Prostate gland (tissue), 2 donors: ENCODE data around the gene RALGDS. TPM values are rescaled to one million over a fixed set of nuclear protein-coding genes. Genes with fewer than 3 reads are reported as not detected.
"Not testable (repeated sequence)": the region's sequence is repeated elsewhere in the genome, so short reads cannot be mapped to it uniquely, and the experiment has no call there.

ENCODE experiments used
- DNase-seq: peaks from one replicate; pipeline ENCODE4 v3.0.0-alpha.2; 2019; ENCODE audit warnings: low spot score
- H3K27ac ChIP-seq, 2 donors: fragments of 200-600 bp; sonication (generic); 2 replicates each; pipeline ENCODE4 v1.5.1; 2017 to 2019
- H3K27me3 ChIP-seq: fragments of 200-600 bp; sonication (generic); replicated peaks from 2 replicates; pipeline ENCODE4 v1.5.1; 2019; ENCODE audit not compliant: insufficient read depth
- H3K36me3 ChIP-seq, 2 donors: fragments of 200-600 bp; sonication (generic); 1 replicate in 1 of 2; 2 replicates in 1 of 2; pipeline versions ENCODE4 v1.5.1 to v1.8.1; 2017 to 2019
- H3K4me1 ChIP-seq: fragments of 200-600 bp; sonication (generic); replicated peaks from 2 replicates; pipeline ENCODE4 v1.5.1; 2019
- H3K4me3 ChIP-seq, 2 donors: fragments of 200-600 bp; sonication (generic); 2 replicates each; pipeline ENCODE4 v1.5.1; 2017 to 2019
- H3K9me3 ChIP-seq: fragments of 200-600 bp; sonication (generic); 2 replicates; pipeline ENCODE4 v1.5.1; 2017
- POLR2A ChIP-seq: fragments of 450-650 bp; IDR thresholded peaks from one replicate; pipeline ENCODE4 v1.6.1; 2016; ENCODE audit warnings: antibody characterized with exemption, mild to moderate bottlenecking
- POLR2AphosphoS5 ChIP-seq: sonication (generic); formaldehyde crosslinking; IDR thresholded peaks from one replicate; pipeline ENCODE4 v1.6.1; 2017; ENCODE audit warnings: antibody characterized with exemption
- WGBS: methylation state at CpG from one replicate; pipeline ENCODE4 v1.1.5; 2018; 5-methylcytosine and 5-hydroxymethylcytosine counted together
- intact Hi-C: fragments of 100-400 bp; cut with DNase I; formaldehyde crosslinking; loops from one replicate; pipeline ENCODE4 v1.14.2; 2022
- total RNA-seq, 2 donors: library from RNA; depleted of rRNA; stranded (reverse); fragments of >200 nt; gene quantifications; one replicate each; pipeline ENCODE4 v1.1.0, GENCODE V29; 2016
- TF ChIP-seq, protein P1 (sequence below), 4 experiments: fragments of 200-600 bp in 2 of 4; fragments of 450-650 bp in 2 of 4; sonication (generic) in 2 of 4; IDR thresholded peaks; 1 replicate in 3 of 4; 2 replicates in 1 of 4; pipeline ENCODE4 v1.5.1; 2016 to 2019; ENCODE audit warnings: antibody characterized with exemption in 4 of 4, mild to moderate bottlenecking in 2 of 4, moderate library complexity in 2 of 4

RALGDS gene
- total RNA-seq, 2 donors from 2014 or later: 49.6 to 77.4 TPM

DNA sequence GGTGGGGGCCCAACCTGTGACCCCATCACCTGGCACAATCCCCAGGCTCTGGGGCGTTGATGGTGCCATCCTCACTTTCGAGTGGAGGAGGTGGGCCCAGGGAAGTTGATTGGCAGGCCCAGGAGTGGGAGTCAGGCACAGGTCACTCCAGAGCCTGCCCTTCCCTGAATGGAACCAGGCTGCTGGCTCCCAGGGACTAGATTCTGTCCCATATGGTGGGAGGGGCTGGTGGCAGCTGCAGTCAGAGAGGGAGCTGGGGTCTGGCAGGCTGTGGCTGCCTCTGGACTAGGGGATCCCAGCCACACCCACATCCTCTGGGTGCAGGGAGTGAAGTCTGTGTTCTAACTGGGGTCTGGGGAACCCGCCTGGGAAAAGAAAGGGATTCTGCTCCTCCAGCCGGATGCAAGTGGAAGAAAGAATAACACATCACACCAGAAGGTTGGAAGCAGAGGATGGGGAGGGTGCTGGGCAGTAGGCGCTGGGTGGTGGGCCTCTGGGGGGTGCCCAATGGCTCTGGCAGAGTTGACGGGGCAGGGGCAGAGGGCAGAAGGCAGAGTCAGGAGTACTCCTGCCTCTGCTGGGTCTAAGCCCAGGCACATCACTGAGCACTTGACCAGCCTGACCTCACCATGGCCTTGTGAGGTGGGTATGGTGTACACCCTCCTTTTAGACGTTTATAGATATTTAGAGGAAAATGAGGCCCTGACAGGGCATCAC, 33.5 kb downstream of the RALGDS start:
- no peaks in the 10 kb centered on the region for H3K9me3 ChIP-seq
- DNase-seq: no peak
- no peaks in the 10 kb centered on the region for H3K4me1 ChIP-seq
- no peaks in the 10 kb centered on the region for H3K27me3 ChIP-seq
- H3K4me3 ChIP-seq: no peak overlapping the region
- TF ChIP-seq POLR2AphosphoS5: no peak
- TF ChIP-seq, protein P1, sequence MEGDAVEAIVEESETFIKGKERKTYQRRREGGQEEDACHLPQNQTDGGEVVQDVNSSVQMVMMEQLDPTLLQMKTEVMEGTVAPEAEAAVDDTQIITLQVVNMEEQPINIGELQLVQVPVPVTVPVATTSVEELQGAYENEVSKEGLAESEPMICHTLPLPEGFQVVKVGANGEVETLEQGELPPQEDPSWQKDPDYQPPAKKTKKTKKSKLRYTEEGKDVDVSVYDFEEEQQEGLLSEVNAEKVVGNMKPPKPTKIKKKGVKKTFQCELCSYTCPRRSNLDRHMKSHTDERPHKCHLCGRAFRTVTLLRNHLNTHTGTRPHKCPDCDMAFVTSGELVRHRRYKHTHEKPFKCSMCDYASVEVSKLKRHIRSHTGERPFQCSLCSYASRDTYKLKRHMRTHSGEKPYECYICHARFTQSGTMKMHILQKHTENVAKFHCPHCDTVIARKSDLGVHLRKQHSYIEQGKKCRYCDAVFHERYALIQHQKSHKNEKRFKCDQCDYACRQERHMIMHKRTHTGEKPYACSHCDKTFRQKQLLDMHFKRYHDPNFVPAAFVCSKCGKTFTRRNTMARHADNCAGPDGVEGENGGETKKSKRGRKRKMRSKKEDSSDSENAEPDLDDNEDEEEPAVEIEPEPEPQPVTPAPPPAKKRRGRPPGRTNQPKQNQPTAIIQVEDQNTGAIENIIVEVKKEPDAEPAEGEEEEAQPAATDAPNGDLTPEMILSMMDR (IDR thresholded peaks at IDR 0.05): no peak
- TF ChIP-seq POLR2A: no peak
- no peak overlapping the region for H3K27ac ChIP-seq
- intact Hi-C loops: no loop called here
- no peaks in the 10 kb centered on the region for H3K36me3 ChIP-seq
- WGBS: 74% methylated on average over 7 of the region's 7 CpGs

DNA sequence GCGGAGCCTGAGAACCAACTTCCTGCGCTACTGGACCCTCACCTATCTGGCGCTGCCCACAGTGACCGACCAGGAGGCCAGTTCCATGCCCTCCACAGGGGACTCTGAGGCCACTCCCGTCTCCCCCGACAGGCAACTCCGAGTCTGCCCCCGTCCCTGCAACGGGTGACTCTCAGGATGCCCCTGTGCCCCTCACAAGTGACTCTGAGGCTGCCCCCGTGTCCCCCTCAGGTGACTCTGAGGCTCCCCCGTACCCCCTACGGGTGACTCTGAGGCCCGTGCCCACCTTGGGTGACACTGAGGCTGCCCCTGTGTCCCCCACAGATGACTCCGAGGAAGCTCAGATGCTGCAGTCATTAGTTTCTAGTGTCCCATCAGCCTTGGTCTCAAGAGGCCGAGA, 34.1 kb downstream of the RALGDS start:
- intact Hi-C loops: no loop called here
- 70% methylated on average over 14 of the region's 15 CpGs for WGBS
- Histone ChIP-seq H3K4me1 (no peaks in the 10 kb centered on the region), H3K9me3 (no peaks in the 10 kb centered on the region), H3K4me3 (no peak overlapping the region), H3K36me3 (no peaks in the 10 kb centered on the region), H3K27me3 (no peaks in the 10 kb centered on the region), H3K27ac (no peak overlapping the region)
- TF ChIP-seq POLR2A: no peak
- no peak for TF ChIP-seq POLR2AphosphoS5
- TF ChIP-seq, protein P1 (IDR thresholded peaks at IDR 0.05): no peak
- no peak for DNase-seq

DNA sequence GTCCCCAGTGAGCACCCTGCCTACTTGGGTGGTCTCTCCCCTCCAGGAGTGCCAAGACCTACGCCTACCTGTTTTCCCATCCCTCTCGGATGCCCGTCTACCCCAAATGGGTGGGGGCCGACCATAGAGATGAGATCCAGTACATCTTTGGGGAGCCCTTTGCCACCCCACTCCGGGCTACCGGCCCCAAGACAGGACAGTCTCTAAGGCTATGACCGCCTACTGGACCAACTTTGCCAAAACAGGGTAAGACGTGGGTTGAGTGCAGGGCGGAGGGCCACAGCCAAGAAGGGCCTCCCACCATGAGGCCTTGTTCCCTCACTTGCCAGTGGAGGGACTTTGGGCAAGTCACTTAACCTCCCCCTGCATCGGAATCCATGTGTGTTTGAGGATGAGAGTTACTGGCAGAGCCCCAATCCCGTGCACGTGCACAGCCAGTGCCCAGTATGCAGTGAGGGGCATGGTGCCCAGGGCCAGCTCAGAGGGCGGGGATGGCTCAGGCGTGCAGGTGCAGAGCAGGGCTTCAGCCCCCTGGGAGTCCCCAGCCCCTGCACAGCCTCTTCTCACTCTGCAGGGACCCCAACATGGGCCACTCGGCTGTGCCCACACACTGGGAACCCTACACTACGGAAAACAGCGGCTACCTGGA, 34.7 kb downstream of the RALGDS start:
- H3K9me3 ChIP-seq, H3K27me3 ChIP-seq, intact Hi-C loops, H3K4me1 ChIP-seq, H3K36me3 ChIP-seq, H3K4me3 ChIP-seq, H3K27ac ChIP-seq, DNase-seq: not testable (repeated sequence)
- WGBS: 80% methylated on average over 9 of the region's 17 CpGs

DNA sequence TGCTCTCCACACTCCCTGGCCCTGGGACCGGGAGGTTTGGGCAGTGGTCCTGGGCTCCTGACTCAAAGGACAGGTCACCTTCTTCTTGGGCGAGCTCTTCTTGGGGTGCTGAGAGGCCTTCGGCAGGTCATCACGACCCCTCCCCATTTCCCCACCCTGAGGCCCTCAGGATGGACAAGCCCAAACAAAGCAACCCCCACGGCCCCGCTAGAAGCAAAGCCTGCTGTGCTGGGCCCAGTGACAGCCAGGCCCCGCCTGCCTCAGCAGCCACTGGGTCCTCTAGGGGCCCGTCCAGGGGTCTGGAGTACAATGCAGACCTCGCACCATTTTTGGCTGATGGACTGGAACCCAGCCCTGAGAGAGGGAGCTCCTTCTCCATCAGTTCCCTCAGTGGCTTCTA, 37.4 kb downstream of the RALGDS start:
- H3K9me3 ChIP-seq, H3K27ac ChIP-seq, H3K4me3 ChIP-seq, DNase-seq, H3K36me3 ChIP-seq, H3K27me3 ChIP-seq, intact Hi-C loops, H3K4me1 ChIP-seq: not testable (repeated sequence)
- WGBS: no CpG with 5 or more reads among the region's 9 CpGs

DNA sequence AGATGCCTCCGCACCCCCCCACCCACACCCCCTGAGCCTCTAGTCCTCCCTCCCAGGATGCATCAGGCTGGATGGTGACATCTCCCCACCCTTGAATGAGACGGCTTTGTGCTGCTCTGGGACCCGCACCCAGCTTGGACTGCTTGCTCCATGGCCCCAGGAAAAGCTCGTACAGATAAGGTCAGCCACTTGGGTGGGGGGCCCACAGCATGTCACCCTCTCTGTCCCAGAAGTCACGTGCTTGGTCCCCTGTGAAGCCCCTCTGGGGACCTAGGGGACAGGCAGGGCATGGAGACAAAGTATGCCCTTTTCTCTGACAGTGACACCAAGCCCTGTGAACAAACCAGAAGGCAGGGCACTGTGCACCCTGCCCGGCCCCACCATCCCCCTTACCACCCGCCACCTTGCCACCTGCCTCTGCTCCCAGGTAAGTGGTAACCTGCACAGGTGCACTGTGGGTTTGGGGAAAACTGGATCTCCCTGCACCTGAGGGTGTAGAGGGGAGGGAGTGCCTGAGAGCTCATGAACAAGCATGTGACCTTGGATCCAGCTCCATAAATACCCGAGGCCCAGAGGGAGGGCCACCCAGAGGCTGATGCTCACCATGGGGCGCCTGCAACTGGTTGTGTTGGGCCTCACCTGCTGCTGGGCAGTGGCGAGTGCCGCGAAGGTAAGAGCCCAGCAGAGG, 38.9 kb downstream of the RALGDS start:
- H3K27ac ChIP-seq, H3K9me3 ChIP-seq, H3K36me3 ChIP-seq, DNase-seq, H3K4me3 ChIP-seq, intact Hi-C loops, H3K27me3 ChIP-seq, H3K4me1 ChIP-seq: not testable (repeated sequence)
- WGBS: 84% methylated on average over 5 of the region's 12 CpGs

DNA sequence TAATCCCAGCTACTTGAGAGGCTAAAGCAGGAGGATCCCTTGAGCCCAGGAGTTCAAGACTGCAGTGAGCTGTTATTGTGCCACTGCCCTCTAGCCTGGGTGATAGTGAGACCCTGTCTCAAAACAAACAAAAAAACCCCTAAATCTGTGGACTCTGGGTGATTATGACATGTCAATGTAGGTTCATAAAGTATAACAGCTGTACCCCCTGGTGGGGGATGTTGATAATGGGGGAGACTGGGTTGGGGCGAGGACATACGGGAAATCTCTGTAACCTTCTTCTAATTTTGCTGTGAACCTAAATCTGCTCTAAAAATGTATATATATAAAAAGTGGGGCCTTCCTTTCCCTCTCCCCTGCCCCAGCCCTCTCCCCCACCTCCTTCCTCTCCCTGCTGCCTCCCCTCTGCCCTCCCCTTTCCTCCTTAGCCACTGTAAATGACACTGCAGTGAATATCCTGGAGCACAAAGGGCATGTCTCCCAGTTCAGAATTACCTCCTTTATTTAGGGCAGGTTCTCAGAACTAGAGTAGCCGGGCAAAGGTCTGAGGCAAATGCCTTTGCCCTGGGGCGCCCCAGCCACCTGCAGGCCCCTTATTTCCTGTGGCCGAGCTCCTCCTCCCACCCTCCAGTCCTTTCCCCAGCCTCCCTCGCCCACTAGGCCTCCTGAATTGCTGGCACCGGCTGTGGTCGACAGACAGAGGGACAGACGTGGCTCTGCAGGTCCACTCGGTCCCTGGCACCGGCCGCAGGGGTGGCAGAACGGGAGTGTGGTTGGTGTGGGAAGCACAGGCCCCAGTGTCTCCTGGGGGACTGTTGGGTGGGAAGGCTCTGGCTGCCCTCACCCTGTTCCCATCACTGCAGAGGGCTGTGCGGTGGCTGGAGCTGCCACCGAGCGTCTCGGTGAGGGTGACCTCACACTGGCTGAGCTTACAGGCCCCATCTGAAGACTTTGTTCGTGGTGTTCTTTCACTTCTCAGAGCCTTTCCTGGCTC, 40.0 kb downstream of the RALGDS start:
- 91% methylated on average over 10 of the region's 18 CpGs for WGBS
- H3K36me3 ChIP-seq, H3K27me3 ChIP-seq, DNase-seq, intact Hi-C loops, H3K4me1 ChIP-seq, H3K27ac ChIP-seq, H3K9me3 ChIP-seq, H3K4me3 ChIP-seq: not testable (repeated sequence)
